Bone marrow (tissue), 2 donors: ENCODE results near the gene CLSTN2.

Experiments
- DNase-seq, 2 donors: peaks; one replicate each; lab custom pipeline; 2025; lab: John Stamatoyannopoulos, UW

Gene CLSTN2

DNA sequence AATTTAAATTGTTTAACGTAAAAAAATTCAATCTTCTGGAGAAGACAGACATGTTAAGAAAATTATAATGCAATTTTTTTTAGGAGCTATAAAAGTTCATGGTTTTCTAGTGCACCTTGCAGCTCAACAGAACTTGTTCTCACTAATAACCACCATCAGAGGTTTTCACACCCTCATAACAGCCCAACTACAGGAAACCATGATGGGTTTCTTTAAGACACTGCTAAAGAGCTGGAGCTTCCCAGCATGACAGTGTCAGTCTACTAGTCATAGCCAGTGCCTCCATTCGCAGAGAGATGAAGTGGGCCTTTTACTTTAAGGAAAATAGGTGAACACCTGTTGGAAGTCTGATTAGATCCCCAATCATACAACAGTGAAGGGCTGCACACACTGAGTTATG lies 518.8 kb downstream of the CLSTN2 start:
- no peak for DNase-seq

DNA sequence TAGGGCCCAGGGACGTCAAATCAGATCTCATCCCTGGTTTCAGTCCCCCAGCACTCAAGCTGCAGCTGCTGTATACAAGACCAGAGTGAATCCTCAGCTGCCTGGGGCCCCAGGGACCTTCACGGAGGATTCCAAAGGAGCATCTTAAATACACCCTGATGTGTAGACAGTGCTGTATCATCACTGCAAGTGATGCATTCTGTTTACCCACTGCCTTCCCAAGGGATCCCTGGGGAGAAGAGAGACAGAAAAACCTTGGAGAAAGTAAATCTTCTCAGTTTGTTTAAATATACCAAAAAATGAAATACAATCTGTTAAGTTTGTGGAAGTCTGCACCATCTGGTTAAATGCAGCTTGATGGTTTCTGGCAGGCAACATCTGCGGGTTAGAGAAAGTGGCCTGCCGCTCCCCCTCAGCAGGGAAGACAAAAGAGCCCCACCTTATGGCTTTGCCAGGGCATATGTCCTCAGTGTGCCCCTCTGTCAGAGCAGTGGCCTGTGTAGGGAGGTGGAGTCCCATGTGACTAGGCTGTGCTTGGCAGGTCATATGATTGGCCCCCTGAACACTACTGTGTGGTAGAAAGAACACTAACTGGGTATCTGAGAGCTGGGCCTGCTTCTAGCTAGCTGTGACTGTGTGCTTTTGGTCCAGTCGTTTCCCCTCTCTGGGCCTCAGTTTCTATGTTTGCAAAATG lies 520.7 kb downstream of the CLSTN2 start:
- no peak for DNase-seq

- DNase-seq = no peak
These were observed 522.0 kb downstream of the CLSTN2 start for GRCh38 chr3:140456974-140457373.

- no peak for DNase-seq
These were observed 524.5 kb downstream of the CLSTN2 start for GRCh38 chr3:140459462-140459861.

DNA sequence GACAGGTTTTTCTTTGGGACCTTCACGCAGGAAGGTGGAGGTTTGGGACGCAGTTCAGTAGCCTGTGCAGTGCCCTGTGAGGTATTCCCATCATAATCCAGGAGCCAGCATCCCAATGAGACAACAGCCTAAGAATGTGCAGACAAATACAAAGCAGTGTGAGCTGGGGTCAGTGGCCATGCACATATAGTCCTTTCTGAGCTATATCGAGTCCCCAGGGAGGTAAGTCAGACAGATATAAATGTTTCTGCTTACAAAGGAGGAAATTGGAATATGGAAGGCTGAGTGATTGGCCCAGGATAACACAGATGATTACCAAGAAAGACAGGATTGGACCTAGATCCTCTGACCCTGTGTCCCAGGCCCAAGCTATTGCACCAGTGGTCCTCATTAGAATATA lies 526.3 kb downstream of the CLSTN2 start:
- DNase-seq = no peak

GRCh38 chr3:140463355-140463754 lies 528.4 kb downstream of the CLSTN2 start:
- no peak for DNase-seq

GRCh38 chr3:140465988-140466387 lies 531.0 kb downstream of the CLSTN2 start:
- DNase-seq = no peak

DNA sequence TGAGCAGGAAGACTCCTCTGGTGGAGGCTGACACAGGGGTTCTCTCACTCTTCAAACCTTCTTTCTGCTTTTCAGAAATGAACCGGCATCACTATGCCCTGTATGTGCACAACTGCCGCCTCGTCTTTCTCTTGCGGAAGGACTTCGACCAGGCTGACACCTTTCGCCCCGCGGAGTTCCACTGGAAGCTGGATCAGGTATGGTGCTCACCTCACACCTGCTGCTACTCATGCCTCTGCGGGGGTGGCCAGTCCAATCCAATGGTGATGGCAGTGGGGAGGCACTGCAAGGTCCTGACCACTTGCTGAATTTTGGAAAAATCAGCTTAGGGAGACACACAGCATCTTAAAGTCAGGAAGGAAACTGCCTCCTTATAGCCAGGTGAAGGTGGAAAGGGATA lies 531.5 kb downstream of the CLSTN2 start:
- DNase-seq = no peak

GRCh38 chr3:140467104-140467577 lies 532.2 kb downstream of the CLSTN2 start:
- no peak for DNase-seq

DNA sequence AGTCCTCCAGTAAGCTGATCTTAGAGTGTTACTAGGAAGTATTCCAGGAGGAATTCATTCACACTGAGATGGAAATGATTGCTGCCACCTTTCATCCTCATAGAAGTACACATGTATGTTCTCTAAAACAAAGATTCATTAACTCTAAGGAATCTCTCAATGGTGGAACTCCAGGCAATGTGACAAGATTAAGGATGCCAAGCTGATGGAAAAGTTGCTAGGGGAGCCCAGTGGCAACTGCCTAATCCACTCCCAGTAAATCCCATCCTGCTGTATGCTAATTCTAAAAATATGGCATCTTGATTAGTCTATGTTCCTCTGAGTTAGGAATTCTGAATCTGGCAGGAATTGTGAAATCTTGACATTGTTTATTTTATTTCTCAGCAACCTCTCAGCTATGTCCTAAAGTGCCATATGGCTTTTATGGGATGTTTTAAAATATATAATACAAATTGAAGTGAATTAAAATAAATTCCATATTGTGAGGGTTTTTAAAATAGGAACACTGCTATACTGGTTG lies 532.9 kb downstream of the CLSTN2 start:
- DNase-seq = no peak

GRCh38 chr3:140468407-140468806 lies 533.4 kb downstream of the CLSTN2 start:
- no peak for DNase-seq

- no peak for DNase-seq
These were observed 534.5 kb downstream of the CLSTN2 start for GRCh38 chr3:140469491-140469890.

- no peak for DNase-seq
These were observed 535.2 kb downstream of the CLSTN2 start for GRCh38 chr3:140470211-140470610.

GRCh38 chr3:140470962-140471361 lies 536.0 kb downstream of the CLSTN2 start:
- no peak for DNase-seq

GRCh38 chr3:140472306-140473020 lies 537.5 kb downstream of the CLSTN2 start:
- no peak for DNase-seq

DNA sequence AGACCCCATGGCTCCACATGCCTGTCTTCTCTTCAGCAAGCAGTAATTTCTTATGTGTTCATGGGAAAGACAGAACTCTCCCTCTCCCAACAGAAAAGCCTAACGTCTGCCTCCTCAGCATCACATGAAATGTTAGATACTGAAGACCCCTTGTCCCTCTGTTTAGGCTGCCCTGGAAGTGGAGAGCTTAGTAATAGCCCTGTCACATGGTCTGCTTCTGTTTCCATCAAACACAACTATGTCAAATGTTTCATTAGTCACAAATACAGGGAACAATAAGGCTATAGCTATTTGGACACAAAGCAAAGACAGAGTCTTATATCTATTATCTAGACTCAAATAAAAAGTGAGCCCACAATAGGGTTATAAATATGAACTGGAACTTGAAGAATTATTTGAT lies 552.6 kb downstream of the CLSTN2 start:
- DNase-seq = no peak

DNA sequence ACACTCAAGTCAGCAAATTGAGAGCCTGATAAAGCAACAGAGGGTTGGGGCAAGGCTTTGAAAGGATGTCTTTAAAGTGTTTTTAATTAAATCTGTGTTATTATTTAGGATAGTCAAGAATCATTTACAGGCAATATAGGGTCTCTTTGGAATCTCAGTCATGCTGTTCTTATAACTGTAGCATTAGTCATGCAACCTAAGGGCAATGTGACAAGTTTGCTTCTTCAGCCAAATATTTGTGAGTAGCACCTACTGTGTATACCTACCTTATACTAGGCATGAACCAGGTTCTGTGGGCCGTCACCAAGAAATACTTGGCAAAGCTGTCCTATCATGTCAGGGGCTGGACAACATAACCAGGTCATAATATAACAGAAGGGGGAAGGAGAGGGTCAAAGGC lies 558.3 kb downstream of the CLSTN2 start:
- no peak for DNase-seq

GRCh38 chr3:140494970-140495369 lies 560.0 kb downstream of the CLSTN2 start:
- no peak for DNase-seq

GRCh38 chr3:140497331-140497730 lies 562.3 kb downstream of the CLSTN2 start:
- DNase-seq = no peak

DNA sequence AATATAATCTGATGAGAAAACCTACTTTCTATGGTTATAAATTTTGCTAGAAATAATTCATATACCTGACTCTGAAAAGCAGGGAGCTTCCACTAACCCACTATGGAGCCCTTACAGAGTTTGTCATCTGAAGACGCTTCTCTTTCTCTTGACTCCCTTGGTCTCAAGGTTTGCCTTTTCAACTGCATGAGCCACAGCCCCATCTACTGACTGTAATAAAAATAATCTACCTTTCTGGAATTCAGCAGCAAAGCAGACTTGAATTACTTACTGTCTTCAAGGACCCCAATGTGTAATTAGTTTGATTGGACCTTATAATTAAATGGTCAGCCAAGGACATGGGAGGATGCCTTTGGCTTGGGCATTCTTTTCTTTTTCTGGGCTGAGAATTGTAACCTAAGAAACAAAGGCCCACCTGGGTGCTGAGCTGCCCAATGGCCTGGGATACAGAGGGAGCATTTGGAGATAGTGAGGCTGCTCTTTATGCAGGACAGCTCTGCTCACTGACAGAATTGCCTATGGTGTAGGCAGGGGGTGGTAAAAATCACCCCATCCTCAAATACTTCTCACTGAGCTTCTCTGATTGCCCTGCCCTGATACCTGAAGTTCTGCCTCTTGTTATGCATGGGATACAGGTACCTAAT lies 564.3 kb downstream of the CLSTN2 start:
- no peak for DNase-seq

- DNase-seq = no peak
These were observed 565.5 kb downstream of the CLSTN2 start for GRCh38 chr3:140500473-140500872.

DNA sequence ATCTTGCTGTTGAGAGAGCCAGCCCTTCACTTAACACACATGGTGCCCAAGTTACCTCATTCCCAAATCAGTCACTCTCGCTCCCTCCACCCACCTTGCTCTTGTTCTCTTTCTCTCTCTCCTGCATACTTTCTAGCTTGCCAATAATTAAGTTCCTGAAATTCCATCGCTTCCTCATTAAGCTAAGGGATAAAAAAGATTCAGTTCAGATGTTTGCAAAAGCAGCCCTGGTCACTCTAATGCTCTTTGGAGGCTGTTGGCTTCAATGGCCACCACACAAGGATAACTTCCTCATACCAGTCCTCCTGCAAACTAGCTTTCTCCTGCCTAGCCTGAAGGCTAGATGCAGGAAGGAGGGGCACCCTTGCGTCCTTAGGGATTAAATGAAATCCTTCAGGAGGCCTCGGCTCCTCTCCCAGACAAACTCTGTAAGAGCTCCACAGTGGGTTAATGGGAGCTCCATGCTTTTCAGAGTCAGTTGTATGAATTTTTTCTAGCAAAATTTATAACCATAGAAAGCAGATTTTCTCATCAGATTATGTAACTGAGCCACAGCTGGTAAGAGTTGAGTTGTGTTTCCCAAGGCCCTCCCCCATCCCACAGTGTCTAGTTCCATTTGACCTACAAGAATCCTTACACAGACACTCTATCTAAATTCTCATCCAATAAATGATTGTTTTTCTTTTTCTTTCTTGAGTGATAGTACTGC lies 566.2 kb downstream of the CLSTN2 start:
- DNase-seq = no peak
